K562 (cell line): ENCODE results near the gene ARSI.

Experiments
- MLX ChIP-seq, 2 experiments: fragments of 450-650 bp in 1 of 2; sonication (generic) in 1 of 2; formaldehyde crosslinking; conservative IDR thresholded peaks; 2 replicates each; pipeline versions ENCODE4 v1.4.0 to v1.8.1; 2020 to 2022; ENCODE audit warnings: mild to moderate bottlenecking in 1 of 2, missing genetic modification reagents in 1 of 2
- NFRKB ChIP-seq: fragments of 450-650 bp; IDR thresholded peaks from 2 replicates; pipeline ENCODE4 v1.6.1; 2016; ENCODE audit warnings: low read depth

GRCh38 chr5:150320044-150320613 lies 17.4 kb upstream of the ARSI start:
- TF ChIP-seq MLX (CRISPR knock-in tag; conservative IDR thresholded peaks at IDR 0.05), result no peak
- no peak for TF ChIP-seq NFRKB
